GM12878 (cell line): ENCODE data around the gene DOLPP1. TPM values are rescaled to one million over a fixed set of nuclear protein-coding genes. Genes with fewer than 3 reads are reported as not detected.

Experiments used
- ATAC-seq: fragments of 200-7000 bp; cut with Tn5 transposase; 3 replicates; pipeline ENCODE4 v1.9.1; 2020; ENCODE audit warnings: mild to moderate bottlenecking, moderate library complexity
- BruUV-seq: library from RNA; stranded (reverse); fragments of 400-500 nt; replicated peaks from 2 replicates; lab custom pipeline; 2021; lab: Mats Ljungman, UMichigan
- CTCF ChIA-PET: fragments of 300-600 bp; sonication (Branson Sonifier 250); formaldehyde crosslinking; extraction: SDS; loops from one replicate; lab custom pipeline; 2021; ENCODE audit warnings: inconsistent platforms; lab: Yijun Ruan, JAX
- POLR2A ChIA-PET: fragments of 350-600 bp; formaldehyde crosslinking; extraction: SDS; loops from one replicate; lab custom pipeline; 2021; ENCODE audit warnings: inconsistent platforms; lab: Charles Lee
- RAD21 ChIA-PET: fragments of 300-600 bp; sonication (Branson Sonifier 250); formaldehyde crosslinking; loops from one replicate; lab custom pipeline; 2023; ENCODE audit warnings: antibody characterized with exemption; ENCODE audit not compliant: unreplicated experiment; lab: Charles Lee
- SMC1A ChIA-PET: fragments of 300-600 bp; sonication (Branson Sonifier 250); formaldehyde crosslinking; loops from one replicate; lab custom pipeline; 2023; ENCODE audit not compliant: unreplicated experiment, uncharacterized antibody; lab: Charles Lee
- DNase-seq: peaks from one replicate; pipeline ENCODE4 v3.0.0-alpha.2; 2011; ENCODE audit warnings: low read depth, low spot score
- FAIRE-seq: peaks from 3 replicates; lab custom pipeline; 2011; peaks lifted over from hg19 to GRCh38; lab: Jason Lieb, UNC
- H2AFZ ChIP-seq: 2 replicates; pipeline ENCODE4 v1.6.0; 2011; ENCODE audit warnings: low read depth, low read length, control low read depth; ENCODE audit not compliant: control insufficient read depth
- H3K27ac ChIP-seq: 2 replicates; pipeline ENCODE4 v1.5.1; 2011; ENCODE audit warnings: control low read depth; ENCODE audit not compliant: control insufficient read depth, insufficient read depth
- H3K27me3 ChIP-seq, 2 experiments: replicated peaks in 1 of 2; 2 replicates each; pipeline versions ENCODE4 v1.6.0 to v1.6.1; 2011; ENCODE audit warnings: low read length in 1 of 2; ENCODE audit not compliant: control insufficient read depth in 2 of 2, insufficient read depth in 2 of 2
- H3K36me3 ChIP-seq, 2 experiments: 2 replicates each; pipeline ENCODE4 v1.5.1; 2011; ENCODE audit warnings: low read length in 1 of 2; ENCODE audit not compliant: control insufficient read depth in 2 of 2, insufficient read depth in 2 of 2
- H3K4me1 ChIP-seq: 2 replicates; pipeline ENCODE4 v1.6.1; 2011; ENCODE audit warnings: mild to moderate bottlenecking, low read length, moderate library complexity, mixed read lengths; ENCODE audit not compliant: control insufficient read depth, insufficient read depth
- H3K4me2 ChIP-seq: 2 replicates; pipeline ENCODE4 v1.6.0; 2011; ENCODE audit warnings: control low read depth; ENCODE audit not compliant: control insufficient read depth, insufficient read depth
- H3K4me3 ChIP-seq: fragments of 200-600 bp; sonication (generic); 2 replicates; pipeline ENCODE4 v1.5.1; 2016
- H3K79me2 ChIP-seq: 2 replicates; pipeline ENCODE4 v1.6.0; 2011; ENCODE audit warnings: low read length; ENCODE audit not compliant: control insufficient read depth, insufficient read depth
- H3K9ac ChIP-seq: 2 replicates; pipeline ENCODE4 v1.8.0; 2011; ENCODE audit warnings: low read length, control low read depth, mixed read lengths; ENCODE audit not compliant: control insufficient read depth, insufficient read depth
- H3K9me3 ChIP-seq: replicated peaks from 3 replicates; pipeline ENCODE4 v1.5.1; 2011; ENCODE audit warnings: mild to moderate bottlenecking, low read length; ENCODE audit not compliant: control insufficient read depth, insufficient read depth
- H4K20me1 ChIP-seq: 2 replicates; pipeline ENCODE4 v1.6.0; 2011; ENCODE audit not compliant: control insufficient read depth, insufficient read depth
- ATF3 ChIP-seq: IDR thresholded peaks from 2 replicates; pipeline ENCODE4 v1.6.1; 2011; ENCODE audit warnings: low read depth, mild to moderate bottlenecking, low read length, moderate library complexity, borderline replicate concordance; ENCODE audit errors: extremely low read depth
- CEBPB ChIP-seq, 2 experiments: fragments of 150-350 bp in 1 of 2; IDR thresholded peaks; 2 replicates each; pipeline ENCODE4 v1.6.1; 2012 to 2014; ENCODE audit warnings: low read depth in 2 of 2, low read length in 2 of 2, borderline replicate concordance in 1 of 2, inconsistent platforms in 1 of 2
- CHD2 ChIP-seq: IDR thresholded peaks from 2 replicates; pipeline ENCODE4 v1.6.1; 2011; ENCODE audit warnings: low read depth, low read length, improper control_type of control experiment, borderline replicate concordance
- GABPA ChIP-seq: IDR thresholded peaks from 2 replicates; pipeline ENCODE4 v1.6.1; 2014; ENCODE audit warnings: antibody characterized with exemption, low read depth, mild to moderate bottlenecking, inconsistent platforms
- HCFC1 ChIP-seq: fragments of 150-350 bp; IDR thresholded peaks from 2 replicates; pipeline ENCODE4 v1.6.1; 2014; ENCODE audit warnings: low read length
- HDAC2 ChIP-seq: fragments of 200-600 bp; sonication (generic); IDR thresholded peaks from 2 replicates; pipeline ENCODE4 v1.6.1; 2017
- KLF5 ChIP-seq: fragments of 450-650 bp; IDR thresholded peaks from 2 replicates; pipeline ENCODE4 v1.6.1; 2014; ENCODE audit warnings: mild to moderate bottlenecking; ENCODE audit not compliant: partially characterized antibody
- MEF2B ChIP-seq: fragments of 450-650 bp; IDR thresholded peaks from 2 replicates; pipeline ENCODE4 v1.6.1; 2018; ENCODE audit warnings: mild to moderate bottlenecking, moderate library complexity; ENCODE audit not compliant: partially characterized antibody, poor library complexity, severe bottlenecking
- NR2F1 ChIP-seq: fragments of 450-650 bp; conservative IDR thresholded peaks from 2 replicates; pipeline ENCODE4 v1.6.1; 2017; ENCODE audit warnings: mild to moderate bottlenecking
- REST ChIP-seq: IDR thresholded peaks from 2 replicates; pipeline ENCODE4 v1.6.1; 2012; ENCODE audit warnings: mild to moderate bottlenecking, low read depth, low read length
- RFX5 ChIP-seq: IDR thresholded peaks from 2 replicates; pipeline ENCODE4 v1.6.1; 2011; ENCODE audit warnings: low read depth, low read length, improper control_type of control experiment
- SMAD5 ChIP-seq: IDR thresholded peaks from 2 replicates; pipeline ENCODE4 v1.6.1; 2016; ENCODE audit warnings: antibody characterized with exemption, low read depth
- STAT3 ChIP-seq: IDR thresholded peaks from 2 replicates; pipeline ENCODE4 v1.6.1; 2011; ENCODE audit warnings: low read depth, low read length, improper control_type of control experiment
- TARDBP ChIP-seq: IDR thresholded peaks from 2 replicates; pipeline ENCODE4 v1.6.1; 2016; ENCODE audit warnings: borderline replicate concordance
- ZBTB40 ChIP-seq: fragments of 450-650 bp; IDR thresholded peaks from 2 replicates; pipeline ENCODE4 v1.6.1; 2016; ENCODE audit warnings: mild to moderate bottlenecking, moderate library complexity, borderline replicate concordance
- WGBS: methylation state at CpG from one replicate; pipeline ENCODE4 v1.1.6; 2016; ENCODE audit warnings: low lambda C conversion rate; ENCODE audit not compliant: insufficient replicate concordance, insufficient coverage; ENCODE audit errors: missing lambda C conversion rate; 5-methylcytosine and 5-hydroxymethylcytosine counted together
- in situ Hi-C: fragments of 300-500 bp; cut with MboI; formaldehyde crosslinking; loops from 9 replicates; pipeline ENCODE4 v1.14.3; 2018; ENCODE audit warnings: mixed read lengths
- intact Hi-C: fragments of 100-400 bp; cut with micrococcal nuclease; formaldehyde crosslinking; loops from one replicate; pipeline ENCODE4 v1.14.2; 2022; ENCODE audit not compliant: unreplicated experiment
- polyA plus RNA-seq, 11 experiments: library from polyadenylated mRNA; depleted of rRNA in 4 of 11; unstranded in 6 of 11; stranded (reverse) in 5 of 11; fragments of >200 nt; fragmentation: Nextera tagmentation in 4 of 11; fragmentation: Illumina TruSeq in 1 of 11; extraction: Ambion mirVana in 4 of 11; extraction: Trizol in 1 of 11; gene quantifications; 1 replicate in 1 of 11; 2 replicates in 10 of 11; pipeline versions ENCODE4 v1.2.1 to v1.2.3, GENCODE V29; 2011 to 2016; ENCODE audit warnings: inconsistent platforms in 2 of 11, missing spikeins in 2 of 11, low read depth in 1 of 11
- total RNA-seq, 4 experiments: library from RNA; depleted of rRNA in 3 of 4; stranded (reverse); fragments of >200 nt in 3 of 4; fragmentation: Illumina TruSeq in 1 of 4; extraction: Trizol in 1 of 4; gene quantifications; 2 replicates each; pipeline versions ENCODE4 v1.2.1 to v1.2.3, GENCODE V29; 2013 to 2021

DOLPP1 gene
- total and polyA plus RNA-seq, 10 of the 15 experiments (the other 5 are each of a cell fraction or from before 2014, with no cell fraction given), result 0.76 to 19.9 (median 13.4) TPM

GRCh38 chr9:129093602-129094386, 12.9 kb downstream of the DOLPP1 start:
- H3K4me3 ChIP-seq, result no peak overlapping the region
- no TSS peak for BruUV-seq
- intact Hi-C loops (no loop called here), in situ Hi-C loops (no loop called here)
- ChIA-PET SMC1A (no interaction called here), RAD21 (no interaction called here), POLR2A (no interaction called here), CTCF (interaction anchor here (2.1 kb wide), 1 partner anchor 10 kb away, joined by 6 read pairs; no protein-coding TSS in a partner anchor)
- H3K79me2 ChIP-seq, result no peaks in the 10 kb centered on the region
- H3K27ac ChIP-seq, result no peak overlapping the region
- no peak overlapping the region for H3K4me2 ChIP-seq
- H3K9me3 ChIP-seq, result no peaks in the 10 kb centered on the region
- FAIRE-seq, result no peak
- DNase-seq, result no peak
- no peak overlapping the region for H2AFZ ChIP-seq
- peaks cover 3 to 5% of the 10 kb centered on the region in 2 experiments for H3K36me3 ChIP-seq
- H4K20me1 ChIP-seq, result no peaks in the 10 kb centered on the region
- no peak for ATAC-seq
- H3K9ac ChIP-seq, result no peak overlapping the region
- 80% methylated on average over 20 of the region's 20 CpGs for WGBS
- no peaks in the 10 kb centered on the region for H3K27me3 ChIP-seq
- H3K4me1 ChIP-seq, result no peaks in the 10 kb centered on the region
- no peak for TF ChIP-seq HCFC1
- no peak for TF ChIP-seq REST
- no peak for TF ChIP-seq TARDBP
- TF ChIP-seq ZBTB40, result no peak
- no peak for TF ChIP-seq MEF2B
- TF ChIP-seq SMAD5, result no peak
- TF ChIP-seq RFX5, result no peak
- no peak for TF ChIP-seq GABPA
- no peak for TF ChIP-seq HDAC2
- TF ChIP-seq ATF3, result no peak
- TF ChIP-seq NR2F1, result no peak
- TF ChIP-seq CHD2, result no peak
- TF ChIP-seq KLF5, result no peak
- TF ChIP-seq CEBPB (IDR thresholded peaks at IDR 0.05; ENCODE audit: borderline replicate concordance in 1 of 2, low read depth in 2 of 2, low read length in 2 of 2), result no peak
- TF ChIP-seq STAT3, result no peak
